NCI-H1417 treated with DMSO at 0.1 percent for 48 hours (cell line): Measurements from ENCODE around the gene VWA5B2.
"Not testable (repeated sequence)": the region's sequence is repeated elsewhere in the genome, so short reads cannot be mapped to it uniquely, and the experiment has no call there.

ENCODE experiments used
- DNase-seq: peaks from one replicate; lab custom pipeline; 2025; lab: John Stamatoyannopoulos, UW

The VWA5B2 gene

DNA sequence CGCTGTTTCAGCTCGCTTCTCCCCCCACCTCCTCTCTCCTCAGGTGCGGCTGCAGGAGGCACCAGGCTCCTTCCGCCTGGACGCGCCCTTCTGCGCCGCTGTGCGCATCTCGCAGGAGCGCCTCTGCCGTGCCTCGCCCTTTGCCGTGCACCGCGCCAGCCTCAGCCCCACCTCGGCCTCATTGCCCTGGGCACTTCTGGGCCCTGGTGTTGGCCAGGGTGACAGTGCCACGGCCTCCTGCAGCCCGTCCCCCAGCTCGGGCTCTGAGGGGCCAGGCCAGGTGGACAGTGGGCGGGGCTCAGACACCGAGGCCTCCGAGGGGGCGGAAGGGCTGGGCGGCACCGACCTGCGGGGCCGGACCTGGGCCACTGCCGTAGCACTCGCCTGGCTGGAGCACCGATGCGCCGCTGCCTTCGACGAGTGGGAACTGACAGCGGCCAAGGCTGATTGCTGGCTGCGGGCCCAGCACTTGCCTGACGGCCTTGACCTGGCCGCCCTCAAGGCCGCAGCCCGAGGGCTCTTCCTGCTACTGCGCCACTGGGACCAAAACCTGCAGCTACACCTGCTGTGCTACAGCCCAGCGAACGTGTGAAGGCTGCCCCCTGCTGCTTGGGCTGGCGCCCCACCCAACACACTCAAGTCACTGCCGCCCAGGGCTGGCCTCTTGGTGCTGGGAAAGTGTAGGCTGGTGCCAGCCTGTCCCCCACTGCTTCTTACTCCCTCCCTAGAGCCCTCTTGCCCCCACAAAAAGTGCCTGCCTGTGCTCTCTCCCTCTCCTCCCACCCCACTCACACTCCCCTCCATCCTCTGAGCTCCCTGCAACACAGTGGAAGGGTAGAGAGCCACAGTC, 12.3 kb downstream of the VWA5B2 start:
- DNase-seq = no peak

DNA sequence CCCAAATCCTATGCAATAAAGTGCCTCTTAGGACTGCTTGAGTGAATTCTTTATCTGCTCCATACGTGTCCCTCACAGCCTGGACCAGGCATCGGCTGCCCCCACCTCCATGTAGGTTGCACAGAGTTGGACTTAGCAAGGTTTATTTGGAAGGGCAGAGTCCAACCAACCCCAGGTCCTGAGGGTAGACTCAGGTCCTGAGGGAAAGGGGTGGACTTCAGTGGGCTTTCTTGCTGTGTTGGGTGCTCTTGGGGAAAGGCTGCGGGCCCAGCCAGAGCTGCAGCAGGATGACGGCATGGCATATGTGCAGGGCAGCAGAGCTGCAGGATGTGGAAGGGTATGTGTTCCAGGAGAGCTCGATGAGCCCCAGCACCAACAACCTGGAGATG, 12.9 kb downstream of the VWA5B2 start:
- DNase-seq = no peak

DNA sequence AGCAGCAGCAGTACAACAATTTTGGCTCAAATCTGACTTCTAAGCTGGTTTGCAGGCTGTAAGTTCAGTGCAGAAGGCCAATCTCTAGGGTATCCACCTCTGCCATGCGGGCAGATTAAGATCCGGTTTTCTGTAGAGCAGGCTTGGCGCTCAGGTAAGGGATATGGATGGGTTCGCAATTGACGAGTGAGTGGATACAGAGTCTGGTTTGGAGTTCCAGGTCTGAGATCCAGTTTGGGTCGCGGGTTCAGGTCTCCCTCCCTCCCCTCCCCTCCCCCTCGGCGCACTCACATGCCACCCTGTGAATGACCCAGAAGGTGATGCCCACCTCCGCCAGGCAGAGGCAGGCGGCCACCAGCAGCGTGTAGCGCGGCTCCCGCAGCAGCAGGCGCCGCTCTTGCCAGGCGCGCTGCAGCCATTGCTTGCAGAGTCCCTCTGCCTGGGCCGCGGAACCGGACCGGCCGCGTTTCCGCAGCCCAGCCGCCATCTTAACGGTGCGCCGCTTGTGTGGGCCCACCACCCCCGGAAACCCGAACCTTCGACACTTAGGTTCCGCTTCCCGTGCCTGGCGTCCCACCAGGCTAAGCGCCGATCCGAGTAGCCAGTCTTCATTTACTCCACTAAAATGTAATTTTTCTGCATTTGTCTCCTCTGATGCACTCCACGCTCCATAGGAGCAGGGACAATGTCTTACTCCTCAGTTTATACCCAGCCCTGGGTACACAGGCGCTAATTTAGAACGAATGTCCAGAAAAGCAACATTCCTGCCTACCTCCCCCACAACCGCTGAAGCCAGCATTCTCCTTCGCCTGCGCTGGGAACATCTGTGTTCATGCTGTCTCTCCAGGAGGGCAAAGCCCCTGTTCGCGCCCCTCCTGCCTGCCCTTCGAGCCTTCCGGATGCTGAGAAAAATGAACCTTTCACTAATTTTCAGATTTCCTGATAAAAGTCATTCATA, 19.3 kb downstream of the VWA5B2 start, which contains the start of gene ALG3:
Gene ALG3 (minus strand): TSS at position 509 of the 958 bp plus-strand sequence. CDS start 22 bp downstream, at position 487.
- DNase-seq = peak; percentile 43

DNA sequence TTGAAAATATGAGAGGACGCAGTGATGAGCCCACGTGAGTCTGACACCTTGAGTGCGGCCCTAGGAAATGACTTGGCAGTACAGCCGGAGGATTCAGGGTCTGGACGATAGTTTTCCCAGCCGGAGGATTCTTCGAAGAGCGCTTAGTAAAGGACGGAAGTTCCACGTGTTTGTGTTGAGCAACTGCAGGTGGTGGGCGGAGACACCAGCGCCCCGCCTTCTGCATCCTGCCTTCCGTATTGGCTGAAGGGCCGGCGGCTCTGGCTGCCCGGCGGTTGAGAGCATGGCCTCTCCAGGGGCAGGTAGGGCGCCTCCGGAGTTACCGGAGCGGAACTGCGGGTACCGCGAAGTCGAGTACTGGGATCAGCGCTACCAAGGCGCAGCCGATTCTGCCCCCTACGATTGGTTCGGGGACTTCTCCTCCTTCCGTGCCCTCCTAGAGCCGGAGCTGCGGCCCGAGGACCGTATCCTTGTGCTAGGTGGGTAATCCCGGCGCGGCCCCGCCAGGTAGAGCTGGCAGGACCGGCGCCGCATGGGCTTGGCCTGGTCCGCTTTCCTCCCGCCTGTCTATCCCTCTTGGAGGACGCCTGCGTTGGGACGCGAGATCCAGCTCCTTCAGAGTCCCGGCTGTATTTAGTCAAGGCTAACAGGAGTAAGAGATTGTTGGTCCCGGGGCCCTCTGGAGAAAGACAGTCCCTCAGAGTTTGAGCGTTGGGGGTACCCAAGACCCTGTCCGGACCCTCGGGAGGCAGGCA, 20.2 kb downstream of the VWA5B2 start, which contains the start of gene EEF1AKMT4:
Gene EEF1AKMT4 (plus strand): TSS at position 261 of the 755 bp plus-strand sequence. CDS start 23 bp downstream, at position 284.
- peak; percentile 99 for DNase-seq

DNA sequence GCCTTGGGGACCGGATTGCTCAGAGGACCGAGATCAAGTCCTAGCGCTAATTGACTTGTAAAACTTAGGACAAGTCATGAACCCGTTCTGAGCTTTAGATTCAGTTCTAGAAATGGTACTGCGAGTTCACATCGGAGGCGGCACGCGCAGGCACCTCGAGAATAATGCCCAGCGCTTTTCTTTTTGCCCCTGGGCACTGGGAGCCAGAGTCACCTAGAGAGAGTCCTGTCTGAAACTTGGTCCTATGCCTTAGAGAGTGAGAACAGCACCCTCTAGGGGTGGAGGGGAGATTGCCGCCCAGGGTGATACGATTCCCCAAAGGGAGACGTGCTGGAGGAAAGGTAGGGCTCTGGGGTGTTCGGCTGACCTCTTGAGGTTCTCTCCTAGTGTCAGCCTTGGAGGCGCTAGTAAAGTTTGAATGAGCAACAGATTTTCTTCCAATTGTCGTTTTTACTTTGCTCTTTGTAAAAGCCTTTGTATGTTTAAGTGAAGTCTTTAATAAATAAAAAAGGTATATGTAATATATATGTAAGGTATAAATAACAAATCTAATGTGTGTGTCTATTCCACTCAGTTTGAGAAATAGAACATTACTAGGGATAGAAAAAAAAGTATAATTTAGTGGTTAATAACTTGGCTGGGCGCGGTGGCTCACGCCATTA, 20.9 kb downstream of the VWA5B2 start:
- DNase-seq = peak; percentile 88

DNA sequence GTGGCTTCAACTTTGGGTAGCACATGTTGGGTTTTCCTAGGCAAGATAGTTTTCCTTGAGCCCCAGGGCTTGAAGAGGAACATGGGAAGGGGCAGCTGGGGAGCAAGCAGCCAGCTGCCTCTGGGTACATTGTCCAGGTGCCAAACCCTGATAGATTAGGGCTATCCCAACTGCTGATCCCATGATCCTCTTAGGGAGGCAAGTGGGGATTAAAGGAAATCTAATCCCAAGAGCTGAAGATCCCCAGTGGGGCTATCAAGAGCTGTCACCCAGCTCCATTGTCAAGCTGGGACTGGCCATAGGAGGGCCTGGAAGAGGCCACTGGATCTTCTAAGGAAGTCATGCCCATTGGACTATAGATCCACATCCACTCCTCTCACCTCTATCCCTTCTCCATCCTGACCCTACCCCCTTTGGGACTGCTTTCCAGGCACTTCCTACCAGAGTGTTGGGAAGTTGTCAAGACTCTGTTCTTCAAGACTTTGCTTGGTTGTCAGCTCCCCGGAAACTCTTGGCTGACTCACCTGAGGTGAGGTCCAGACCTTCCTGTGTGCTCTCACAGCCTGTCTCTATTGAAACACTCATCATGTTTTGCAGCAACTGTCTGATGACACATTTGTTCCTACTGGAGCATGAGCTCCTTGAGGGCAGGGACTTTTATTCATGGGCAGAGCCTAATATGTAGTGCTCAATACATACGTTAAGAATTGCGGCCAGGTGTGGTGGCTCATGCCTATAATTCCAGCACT, 26.1 kb downstream of the VWA5B2 start:
- no peak for DNase-seq

DNA sequence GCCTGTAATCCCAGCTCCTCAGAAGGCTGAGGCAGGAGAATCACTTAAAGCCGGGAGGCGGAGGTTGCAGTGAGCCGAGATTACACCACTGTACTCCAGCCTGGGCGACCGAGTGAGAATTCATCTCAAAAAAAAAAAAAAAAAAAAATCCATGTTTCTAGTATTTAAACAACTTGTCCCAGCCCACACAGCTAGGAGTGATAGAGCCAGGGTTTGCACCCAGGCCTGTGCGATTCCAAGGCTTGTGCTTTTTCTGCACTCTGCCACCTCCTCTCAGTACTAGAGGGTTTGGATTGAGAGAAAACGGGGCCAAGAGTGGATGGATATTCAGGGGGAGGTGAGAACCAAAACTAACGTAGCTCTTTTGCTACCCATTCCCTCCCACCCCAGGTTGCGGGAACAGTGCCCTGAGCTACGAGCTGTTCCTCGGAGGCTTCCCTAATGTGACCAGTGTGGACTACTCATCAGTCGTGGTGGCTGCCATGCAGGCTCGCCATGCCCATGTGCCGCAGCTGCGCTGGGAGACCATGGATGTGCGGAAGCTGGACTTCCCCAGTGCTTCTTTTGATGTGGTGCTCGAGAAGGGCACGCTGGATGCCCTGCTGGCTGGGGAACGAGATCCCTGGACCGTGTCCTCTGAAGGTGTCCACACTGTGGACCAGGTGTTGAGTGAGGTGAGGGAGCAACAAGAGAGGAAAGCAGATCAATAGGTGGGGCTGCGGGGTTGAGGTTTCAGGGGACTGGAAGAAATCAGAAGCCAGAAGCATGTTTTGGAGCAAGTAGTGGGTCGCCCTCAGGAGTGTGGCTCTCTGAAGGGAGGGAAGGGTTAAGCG, 27.9 kb downstream of the VWA5B2 start:
- DNase-seq = no peak

DNA sequence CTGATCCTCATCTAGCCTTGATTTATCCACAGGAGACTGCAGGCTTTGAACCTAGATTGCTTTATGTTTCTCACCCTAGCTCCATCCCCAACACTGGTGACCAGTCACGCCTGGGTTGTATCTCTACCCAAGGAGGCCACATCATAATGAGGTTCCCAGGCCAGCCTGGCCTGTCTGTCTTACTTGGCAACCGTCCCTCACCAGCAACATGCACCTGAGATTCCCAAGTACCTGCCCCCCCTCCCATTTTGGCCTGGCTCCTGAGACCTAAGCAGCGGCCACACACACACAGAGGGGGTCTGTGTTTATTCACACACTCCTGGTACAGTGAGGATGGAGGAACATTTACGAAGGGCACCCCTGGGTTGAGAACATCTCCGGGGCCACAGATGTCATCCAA, 29.5 kb downstream of the VWA5B2 start:
- DNase-seq = no peak

DNA sequence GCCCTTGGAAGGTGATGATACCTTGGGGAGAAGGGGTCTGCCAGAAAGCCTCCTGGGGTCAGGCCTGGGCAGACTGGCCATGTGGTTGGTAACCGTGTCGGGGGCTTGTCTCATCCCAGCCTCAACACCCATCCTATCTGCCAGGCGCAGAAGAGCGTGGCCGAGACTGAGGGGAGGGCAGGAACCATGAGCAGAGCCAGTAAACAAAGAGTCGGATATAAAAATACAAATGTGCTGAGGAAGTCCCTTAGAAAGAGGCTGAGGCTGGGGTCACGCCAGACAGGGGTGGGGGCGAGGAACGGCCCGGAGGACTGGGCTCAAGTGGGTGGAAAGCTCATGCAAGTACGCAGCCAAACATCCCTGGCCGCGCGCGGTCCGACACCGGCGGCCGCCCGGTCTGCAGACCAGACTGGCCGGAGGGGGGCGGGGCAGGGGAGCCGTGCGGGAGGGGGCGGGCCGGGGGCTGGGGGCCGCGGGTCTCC, 30.1 kb downstream of the VWA5B2 start:
- DNase-seq = no peak

DNA sequence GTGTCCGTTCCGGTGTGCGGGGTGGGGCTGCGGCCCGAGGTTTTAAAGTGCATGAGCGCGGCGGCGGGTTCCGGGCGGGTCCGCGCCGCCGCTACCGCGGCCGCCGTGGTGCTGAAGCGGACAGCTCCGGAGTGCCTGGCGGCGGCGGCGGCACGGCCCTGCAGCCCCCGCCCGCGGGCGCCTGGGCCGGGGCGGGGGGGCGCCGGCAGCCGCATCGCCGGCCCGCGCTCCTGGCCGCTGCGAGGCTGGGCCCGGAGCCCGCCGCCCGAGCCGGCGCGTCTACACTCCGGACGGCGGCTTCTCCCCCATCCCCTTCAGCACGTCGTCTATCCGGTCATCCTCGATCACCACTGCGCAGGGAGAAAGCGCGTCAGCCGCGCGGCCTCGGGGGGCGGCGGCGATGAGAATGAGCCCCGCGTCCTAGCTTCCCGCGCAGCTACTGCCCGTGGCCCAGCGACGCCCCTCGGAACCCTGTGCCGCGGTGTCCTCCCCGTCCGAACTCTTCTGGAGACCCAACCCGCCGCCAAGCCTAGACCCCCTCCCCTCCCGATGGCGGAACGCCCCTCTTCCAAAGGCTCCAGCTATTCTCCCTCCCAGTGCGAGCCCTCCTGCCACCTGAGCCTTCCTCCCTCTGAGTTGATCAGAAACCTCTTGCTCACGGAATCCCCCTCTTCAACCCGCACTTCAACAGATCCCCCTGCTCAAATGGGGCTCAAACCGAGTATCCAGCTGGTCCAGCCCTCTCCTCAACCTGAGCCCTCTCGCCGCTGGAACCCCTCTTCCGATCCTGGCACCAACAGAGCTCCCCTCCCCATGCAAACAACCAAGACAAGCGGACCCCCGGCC, 30.7 kb downstream of the VWA5B2 start:
- DNase-seq = no peak

DNA sequence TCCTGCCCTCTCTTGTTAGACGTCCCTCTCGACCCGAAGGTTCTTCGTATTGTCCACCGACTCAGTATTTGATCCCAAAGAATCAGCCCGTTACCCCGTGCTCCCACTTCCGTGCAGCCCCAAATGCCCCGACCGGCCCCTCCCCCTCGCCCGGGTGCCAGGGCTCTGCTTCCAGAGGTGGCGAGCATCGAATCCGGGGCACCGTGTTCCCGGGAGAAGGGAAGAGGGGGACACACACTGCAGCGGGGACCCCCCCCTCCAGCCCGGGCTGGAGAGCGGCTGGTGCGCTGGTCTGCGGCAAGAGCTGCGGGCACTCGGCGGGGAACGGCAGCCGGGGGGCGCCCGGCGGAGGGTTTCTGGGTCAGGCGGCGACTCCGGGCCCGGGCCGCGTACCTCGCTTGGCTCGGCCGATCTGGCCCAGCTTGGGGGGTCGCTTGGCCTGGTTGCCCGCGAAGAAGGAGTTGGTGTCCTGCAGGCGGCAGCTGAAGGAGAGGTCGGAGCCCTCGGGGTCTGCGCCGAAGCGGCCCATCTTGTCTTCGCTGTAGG, 31.4 kb downstream of the VWA5B2 start:
- DNase-seq = no peak

DNA sequence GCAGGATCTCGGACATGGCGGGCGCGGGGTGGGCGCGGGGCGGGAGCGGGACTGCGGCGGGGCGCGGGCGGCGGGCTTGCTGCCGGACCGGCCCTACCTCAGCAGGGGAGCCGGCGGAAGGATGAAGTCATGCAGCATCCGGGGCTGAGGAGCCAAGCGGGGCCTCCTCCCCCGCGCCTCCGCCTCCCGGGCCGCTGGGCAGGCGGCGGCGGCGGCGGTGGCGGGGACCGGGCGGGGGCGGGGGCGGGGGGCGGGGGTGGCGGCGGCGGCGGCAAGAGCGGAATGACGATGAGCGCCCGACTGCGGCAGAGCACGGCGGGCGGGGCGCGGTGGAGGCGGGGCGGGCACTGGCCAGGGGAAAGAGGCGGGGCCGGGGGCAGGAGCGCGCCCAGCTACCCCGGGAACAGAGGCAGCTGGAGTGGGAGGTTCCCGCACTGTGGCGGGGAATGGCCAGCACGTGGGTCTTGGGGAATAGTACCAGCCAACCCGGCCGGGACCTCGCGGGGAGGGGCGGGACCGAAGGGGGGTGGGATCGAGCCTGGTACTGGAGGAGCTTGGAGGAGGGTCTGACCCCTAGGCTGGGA, 32.0 kb downstream of the VWA5B2 start, which contains the start of gene CAMK2N2:
Gene CAMK2N2 (minus strand): TSS at position 284 of the 584 bp plus-strand sequence. CDS start 268 bp downstream, at position 16.
- peak; percentile 81 for DNase-seq

DNA sequence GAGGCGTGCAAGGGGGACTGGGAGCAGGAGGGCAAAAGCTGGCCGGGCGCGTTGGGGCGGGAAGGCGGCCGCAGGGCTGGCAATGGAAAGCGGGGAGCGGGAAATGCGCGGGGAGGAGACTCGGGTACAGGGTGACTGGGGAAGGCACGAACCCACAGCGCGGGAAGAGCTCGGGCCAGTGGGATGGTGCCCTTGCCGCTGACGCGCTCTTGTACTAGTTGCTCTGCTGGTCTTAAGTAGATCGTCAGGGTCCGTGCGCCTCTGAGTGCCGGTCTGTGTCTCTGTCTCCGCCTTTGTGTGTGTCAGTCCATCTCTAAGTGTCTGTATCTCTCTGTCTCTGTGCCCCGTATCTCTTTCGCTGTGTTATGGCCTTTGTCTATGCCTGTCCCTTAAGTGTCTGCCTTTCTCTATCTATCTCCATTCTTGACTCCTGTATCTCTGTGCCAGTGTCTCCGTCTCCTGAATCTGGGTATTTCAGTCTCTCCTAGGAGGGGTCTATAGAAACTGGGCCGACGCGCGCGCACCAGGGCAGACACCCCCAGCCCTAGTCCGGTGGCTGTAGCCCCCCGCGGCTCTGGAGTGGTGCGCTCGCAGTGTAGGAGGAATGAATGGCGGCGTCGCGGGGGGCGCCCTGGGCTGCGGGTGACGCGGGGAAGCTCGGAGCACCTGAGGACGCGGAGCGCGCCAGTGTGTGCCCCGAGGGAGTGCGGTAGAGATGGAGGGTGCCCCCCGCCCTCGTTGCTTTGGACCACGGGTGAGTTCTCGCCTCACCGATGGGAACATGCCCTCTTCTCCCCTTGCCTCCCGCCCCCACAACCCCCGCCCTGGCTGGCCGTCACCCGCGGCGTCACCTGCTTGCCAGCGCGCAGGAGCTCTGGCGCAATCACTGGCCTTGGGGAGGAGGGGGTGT, 32.7 kb downstream of the VWA5B2 start:
- DNase-seq = no peak

DNA sequence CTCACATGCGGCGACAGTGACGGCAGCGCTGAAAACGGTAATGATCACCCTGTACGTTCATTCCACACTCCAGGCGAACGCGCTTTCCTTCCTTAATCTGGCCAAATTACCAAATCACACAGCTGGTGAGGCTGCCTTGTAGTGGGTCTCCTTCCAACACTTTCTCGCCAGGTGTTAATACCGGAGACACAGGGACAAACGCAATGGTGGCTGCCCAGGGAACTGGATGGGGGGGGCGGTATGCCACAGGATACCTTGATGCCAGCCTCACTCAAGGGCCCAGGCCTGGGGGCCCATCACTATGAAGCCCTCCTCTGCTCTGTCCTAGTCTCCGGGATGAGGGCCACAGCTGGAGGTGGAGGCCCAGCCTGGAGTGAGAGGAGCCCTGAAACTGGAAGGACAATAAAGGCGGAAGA, 33.4 kb downstream of the VWA5B2 start:
- peak; percentile 45 for DNase-seq

DNA sequence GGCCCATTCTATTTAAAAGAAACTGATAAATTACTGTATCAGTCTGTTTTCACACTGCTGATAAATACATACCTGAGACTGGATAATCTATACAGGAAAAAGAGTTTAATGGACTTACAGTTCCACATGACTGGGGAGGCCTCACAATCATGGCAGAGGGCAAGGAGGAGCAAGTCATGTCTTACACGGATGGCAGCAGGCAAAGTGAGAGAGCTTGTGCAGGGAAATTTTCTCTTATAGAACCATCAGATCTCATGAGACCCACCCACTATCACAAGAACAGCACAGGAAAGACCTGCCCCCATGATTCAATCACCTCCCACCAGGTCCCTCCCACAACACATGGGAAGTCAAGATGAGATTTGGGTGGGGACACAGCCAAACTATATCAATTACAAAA, 37.9 kb downstream of the VWA5B2 start:
- not testable (repeated sequence) for DNase-seq

DNA sequence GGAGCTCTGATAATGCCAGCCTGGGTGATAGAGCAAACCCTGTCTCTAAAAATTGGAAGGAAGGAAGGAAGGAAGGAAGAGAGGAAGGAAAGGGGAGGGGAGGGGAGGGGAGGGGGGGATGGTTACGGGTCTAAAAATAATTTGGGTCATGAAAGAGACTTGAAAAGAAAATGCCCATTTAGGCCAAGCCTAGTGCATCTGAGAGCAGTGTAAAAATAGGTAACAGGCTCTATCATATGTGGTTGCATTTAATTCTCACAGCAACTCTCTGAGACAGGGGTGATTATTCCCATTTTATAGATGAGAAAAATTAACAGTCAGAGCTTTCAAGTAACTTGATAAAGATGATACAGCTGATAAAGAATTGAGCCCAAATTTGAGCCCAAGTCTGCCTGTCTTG, 42.9 kb downstream of the VWA5B2 start:
- no peak for DNase-seq

DNA sequence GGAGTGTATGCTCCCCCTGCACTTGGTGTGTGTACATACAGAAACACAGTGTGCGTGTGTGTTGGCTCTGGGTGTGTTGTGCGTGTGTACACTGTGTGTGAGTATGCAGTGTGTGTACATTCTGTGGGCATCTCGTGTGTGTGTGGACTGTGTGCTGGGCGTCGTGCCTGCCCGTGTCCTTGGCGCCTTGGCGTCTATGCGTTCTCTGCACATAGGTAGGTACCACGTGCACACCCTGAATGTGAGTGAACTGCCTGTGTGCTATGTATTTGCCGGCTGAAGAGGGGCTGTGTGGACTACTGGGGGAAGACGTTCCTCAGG, 46.0 kb downstream of the VWA5B2 start:
- DNase-seq = no peak
